NAMALWA (cell line): Measurements from ENCODE around the gene SDK1.

ENCODE experiments used
- DNase-seq: peaks from one replicate; pipeline ENCODE4 v3.0.0-alpha.2; 2015; ENCODE audit warnings: low spot score

Gene SDK1

DNA sequence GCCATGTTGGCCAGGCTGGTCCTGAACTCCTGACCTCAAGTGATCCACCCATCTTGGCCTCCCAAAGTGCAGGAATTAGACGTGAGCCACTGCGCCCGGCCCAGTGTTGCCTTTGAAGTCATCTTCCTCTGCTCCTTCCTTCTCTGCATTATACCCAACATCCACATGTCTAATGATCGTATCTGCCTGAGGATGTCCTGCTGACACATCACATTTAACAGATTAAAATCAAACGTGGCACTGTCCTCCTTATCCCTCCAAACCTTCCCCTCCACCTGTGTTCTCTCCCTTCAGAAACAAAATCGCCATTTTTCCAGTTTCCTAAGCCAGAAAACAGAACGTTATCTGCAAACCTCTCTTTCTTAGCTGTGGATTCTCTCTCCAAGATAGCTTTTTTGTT lies 8.4 kb upstream of the SDK1 start:
- no peak for DNase-seq

DNA sequence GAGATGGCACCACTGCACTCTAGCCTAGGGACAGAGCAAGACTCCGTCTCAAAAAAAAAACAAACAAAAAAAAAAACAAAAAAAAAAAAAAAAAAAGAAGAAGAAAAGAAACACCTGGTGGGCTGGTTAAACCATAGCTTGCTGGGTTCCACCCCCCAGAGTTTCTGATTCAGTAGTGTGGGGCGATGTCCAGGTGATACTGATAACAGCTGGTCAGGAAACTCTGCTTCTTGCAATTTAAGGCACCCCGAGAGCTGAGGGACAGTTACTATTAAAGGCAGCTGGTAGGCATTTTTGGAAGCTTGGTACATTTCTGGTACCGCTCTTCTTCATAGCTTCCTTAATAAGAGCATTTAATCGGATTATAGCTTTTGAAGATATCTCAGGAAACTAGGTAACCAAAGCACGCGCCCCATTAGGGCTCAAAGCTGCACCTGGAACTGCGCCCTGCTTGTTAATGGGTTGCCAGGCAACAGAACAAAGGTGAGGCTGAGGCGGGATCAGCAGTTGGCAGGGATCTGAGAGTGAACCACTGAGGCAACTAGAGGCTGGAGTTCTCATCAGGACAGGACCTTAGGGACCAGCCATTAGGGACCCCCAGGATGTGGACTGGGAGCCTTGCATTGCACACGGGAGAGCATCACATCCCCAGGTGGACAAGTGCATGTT lies 6.5 kb upstream of the SDK1 start:
- DNase-seq: no peak

DNA sequence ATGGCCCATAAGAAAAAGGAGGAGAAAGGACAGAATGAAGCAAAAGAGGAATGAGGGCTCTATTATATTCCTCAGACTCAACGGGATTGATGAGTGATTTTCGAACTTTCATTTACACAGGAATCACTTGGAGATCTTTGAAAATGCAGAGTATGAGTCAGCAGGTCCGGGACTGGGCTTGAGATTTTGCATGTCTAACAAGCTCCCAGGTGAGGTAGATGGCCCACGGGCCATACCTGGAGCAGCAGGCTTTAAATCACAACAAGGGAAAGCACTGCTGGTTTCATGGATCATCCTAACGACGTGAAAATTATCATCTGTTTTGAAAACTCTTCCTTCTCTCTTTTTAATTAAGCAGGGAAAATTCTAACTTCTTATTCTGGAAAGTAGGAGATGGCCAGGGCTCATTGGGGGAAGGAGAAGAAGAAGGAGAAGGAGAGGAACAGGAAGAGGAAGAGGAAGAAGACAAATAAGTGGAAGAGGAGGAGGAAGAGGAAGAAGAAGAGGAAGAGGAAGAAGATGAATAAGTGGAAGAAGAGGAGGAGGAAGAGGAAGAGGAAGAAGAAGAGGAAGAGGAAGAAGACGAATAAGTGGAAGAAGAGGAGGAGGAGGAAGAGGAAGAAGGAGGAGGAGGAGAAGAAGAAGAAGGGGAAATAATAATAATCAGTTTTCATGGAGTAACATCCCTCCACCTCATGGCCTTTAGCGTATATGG lies 3.8 kb upstream of the SDK1 start:
- no peak for DNase-seq

DNA sequence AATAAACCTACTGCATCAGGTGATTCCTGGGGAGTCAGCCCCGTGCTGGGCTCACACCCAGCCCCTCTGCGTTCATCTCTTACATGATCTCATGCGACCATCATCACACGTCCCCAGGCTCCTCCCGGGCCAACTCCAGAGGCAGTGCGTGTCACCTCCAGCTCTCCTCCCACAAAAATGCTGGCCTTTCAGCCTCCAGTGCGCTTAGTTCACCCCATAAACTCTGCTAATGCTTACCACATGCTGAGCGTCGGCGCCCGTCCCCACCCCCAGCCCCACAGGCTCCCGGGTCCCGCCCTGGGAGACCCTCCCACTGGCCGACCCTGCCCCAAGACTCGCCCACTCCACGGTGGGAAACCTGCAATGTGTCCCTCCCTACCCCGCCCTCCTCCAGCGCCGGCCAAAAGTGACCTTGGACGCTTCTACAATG lies 816 bp upstream of the SDK1 start:
- DNase-seq: no peak

DNA sequence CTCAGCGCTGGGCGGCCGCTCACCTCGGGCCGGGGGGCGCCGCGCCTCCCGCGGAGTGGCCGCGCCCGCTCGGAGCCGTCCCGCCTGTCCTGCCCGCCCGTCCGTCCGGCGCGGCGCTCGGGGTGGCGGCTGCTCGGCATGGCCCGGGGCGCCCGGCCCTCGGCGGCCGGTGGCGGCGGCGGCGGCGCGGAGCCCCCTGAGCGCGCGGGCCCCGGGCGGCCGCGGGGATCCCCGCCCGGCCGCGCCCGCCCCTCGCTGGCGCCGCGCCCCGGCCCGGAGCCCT lies 338 bp downstream of the SDK1 start:
- no peak for DNase-seq

DNA sequence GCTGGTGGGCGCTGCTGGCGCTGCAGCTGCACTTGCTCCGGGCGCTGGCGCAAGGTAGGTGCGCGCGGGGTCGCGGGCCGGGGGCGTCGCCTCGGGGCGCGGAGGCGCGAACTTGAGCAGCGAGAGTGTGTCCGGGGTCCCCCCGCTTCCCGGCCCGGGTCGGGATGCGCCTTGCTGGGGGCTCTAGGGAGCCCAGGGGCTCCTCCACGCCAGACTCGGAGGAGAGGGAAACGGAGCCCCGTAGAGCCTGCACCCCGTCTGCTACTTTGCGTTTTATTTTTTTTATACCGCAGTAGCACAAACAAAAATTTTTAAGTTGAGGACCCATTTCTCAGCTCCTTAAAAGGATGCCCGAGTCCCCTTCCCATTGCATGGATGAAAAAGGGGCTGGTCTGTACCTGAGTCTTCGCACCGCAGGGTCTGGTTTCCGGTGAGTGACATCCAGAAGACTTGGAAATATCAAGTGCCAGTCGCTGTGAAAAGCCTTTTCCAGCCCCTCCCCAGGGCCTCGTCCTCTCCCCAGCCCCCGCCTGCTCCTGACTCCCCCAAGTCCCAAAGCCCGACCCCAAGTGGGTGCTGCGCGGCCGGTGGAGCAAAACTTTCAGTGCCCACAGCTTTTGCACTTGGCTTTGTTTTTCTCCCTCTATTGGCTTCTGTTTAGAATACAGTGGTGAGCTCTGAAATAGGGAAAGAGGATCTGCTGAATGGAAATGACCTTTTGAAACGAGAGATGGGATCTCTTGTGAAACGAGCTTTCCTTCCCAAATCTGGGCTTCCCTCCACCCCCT lies 973 bp downstream of the SDK1 start:
- DNase-seq: no peak

DNA sequence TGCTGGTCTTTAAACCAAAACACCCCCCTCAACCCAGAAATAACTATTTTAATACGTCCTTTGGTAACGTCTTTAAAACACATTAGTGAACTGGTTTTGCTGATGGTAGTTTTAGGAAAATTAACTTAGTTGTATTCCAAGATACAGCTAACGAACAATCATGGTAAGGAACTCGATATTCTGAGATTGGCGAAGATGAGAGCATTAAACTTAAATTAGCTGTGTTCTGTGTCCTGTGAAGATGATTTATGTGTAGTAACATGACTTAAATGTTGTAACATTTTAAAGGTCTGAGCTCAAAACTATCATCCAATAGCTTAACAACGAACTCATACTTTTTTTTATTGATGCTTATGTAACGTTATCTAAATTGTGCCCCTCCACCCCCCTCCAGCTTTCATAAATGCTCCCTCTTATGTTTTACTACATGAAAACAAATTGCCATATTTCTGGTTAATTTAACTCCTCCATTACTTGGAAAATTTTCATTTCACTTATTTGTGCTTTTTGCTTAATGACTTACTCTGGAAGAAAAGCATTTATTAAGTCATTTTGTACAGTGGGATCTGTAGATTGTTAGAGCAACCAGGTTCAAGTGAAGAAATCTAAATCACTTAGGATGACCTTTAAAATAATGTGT lies 1.7 kb downstream of the SDK1 start:
- DNase-seq: no peak

DNA sequence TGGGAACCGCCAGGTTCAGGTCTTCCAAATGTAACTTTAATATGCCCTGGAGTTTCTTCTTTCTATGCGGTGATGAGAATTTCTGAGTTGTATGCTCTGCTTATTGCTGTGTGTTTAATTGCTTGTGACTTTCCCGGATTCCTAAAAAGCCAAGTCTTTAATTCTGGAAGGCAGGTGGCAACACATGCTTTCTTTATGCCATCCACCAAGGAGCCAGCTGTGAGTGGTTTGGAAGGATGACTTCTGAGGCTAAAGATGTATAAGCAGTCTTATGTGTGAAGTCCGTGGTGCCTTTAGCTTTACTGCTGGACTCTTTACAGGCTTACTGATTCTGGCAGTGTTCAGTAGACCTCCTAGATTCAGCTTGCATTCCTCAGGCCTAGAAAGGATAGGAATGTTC lies 3.1 kb downstream of the SDK1 start:
- DNase-seq: no peak

DNA sequence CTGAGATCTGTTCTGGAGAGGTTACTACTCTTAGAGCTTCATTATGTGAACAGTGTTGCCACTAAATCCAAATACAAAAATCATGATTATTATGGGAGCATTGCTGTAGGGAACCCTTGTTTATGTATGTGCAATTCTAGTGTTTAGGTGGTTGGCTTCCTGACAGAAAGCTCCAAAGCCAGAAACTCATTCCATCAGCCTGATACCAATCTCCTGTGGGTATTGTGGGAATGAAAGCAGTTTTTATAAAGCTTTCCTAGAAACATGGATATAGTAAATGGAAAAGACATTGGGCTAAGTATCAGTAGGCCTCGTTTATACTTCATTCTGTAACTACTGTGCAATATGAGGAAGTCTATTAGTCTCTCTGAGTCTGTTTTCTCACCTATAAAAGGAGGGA lies 6.4 kb downstream of the SDK1 start:
- no peak for DNase-seq

DNA sequence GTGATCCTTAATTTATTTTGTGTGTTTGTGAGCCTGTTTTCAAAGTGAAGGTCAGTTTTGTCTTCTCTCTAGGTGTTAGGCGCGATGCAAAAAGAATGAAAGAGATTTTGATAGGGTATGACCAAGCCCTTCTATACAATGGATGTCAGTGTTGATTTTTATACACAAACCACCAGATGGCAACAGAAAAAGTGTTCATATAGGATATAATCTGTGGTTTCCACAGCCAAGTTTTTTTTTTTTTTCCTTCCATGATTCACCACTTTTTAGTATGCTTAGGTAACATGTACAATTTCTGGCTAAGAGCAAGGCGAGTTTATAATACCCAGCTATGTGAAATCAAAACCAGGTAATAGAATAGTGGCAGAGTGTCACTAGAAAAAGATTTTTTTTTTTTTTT lies 8.1 kb downstream of the SDK1 start:
- no peak for DNase-seq

DNA sequence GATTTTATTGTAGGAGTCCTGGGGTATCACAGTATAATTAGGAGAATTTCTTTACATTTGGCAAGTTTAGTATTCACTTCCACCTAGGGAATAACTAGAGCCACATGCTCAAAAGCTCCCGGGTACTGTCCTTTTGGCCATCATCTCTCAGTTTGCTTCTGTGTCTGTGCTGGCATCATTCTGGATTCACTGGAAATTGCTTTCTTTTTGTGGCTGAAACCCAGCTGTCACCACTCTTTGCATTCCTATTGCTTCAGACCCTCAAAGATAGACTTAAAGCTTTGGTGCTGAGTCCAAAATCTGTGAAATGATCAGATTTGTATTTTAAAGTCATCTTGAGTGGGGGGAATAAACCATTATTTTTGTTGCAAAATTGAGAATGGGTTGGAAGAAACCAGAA lies 8.9 kb downstream of the SDK1 start:
- no peak for DNase-seq

DNA sequence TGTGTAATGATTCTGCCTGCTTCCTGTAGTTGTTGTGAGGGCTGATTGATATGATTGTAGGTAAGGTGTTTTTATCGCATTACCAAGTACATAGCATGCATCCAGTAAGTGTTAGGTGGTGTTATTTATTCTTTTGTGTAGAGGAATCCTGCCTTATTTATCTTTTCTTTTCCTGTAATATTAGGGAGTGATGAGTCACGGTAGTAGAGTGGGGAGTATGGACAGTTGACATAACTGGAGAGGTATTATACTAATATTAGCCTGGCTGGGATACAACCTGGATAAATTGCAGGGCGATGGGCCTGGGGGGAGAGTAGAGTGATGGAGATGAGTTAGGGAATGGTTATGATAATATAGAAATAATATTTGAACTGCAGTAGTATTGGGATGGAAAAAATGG lies 9.8 kb downstream of the SDK1 start:
- DNase-seq: no peak

DNA sequence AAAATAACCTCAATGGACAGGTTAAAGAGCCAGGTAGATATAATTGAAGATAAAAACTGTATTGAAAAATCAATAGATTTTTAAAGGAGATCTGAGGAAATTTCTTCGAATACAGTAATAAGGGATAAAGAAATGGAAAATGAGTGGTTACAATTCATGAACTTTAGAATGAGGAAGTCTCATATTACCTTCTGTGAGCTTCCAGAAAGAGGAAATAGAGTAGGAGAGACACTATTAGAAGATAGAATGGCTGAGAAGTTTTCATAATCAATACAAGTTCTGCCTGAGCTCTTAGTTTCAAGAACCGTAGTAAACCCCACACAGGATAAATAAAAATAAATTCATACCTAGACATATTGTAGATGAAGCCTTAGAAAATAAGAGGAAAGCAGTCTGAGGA lies 11.5 kb downstream of the SDK1 start:
- no peak for DNase-seq

DNA sequence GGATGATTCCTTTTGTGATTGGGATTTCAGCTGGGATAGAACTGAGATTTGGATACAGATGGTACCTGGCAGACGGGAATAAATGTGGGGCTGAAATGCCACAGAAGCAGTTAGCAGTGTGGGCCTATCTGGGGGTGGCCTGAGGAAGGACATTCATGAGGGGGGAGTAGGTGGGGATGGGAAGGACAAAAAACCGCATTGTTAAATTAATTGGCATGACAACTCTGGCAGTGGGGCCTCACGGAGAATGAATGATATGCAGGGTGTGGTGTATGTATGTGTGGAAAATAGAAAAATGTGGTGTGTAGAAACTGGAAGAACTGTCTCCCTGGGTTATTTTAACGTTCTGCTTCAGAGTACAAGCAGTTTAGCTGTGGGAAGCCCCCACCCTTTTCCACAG lies 17.8 kb downstream of the SDK1 start:
- DNase-seq: no peak

DNA sequence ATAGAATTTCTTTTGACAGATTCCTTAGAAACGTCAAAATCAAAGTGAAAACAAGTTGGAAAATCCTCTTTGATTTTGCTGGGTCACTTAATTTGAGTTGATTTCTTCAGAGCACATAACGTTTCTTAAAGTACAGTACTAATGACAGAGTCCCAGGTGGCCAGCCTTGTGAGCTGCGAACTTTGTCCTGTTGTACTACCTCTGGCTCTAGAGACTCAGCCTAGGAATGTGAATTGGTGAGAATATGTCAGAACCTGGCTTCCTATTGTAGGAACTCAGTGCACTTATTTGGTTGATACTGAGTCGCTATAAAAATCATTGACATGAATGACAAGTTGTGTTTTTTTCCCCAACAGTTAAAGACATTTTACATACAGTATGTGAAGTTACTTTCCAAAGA lies 20.2 kb downstream of the SDK1 start:
- DNase-seq: no peak

DNA sequence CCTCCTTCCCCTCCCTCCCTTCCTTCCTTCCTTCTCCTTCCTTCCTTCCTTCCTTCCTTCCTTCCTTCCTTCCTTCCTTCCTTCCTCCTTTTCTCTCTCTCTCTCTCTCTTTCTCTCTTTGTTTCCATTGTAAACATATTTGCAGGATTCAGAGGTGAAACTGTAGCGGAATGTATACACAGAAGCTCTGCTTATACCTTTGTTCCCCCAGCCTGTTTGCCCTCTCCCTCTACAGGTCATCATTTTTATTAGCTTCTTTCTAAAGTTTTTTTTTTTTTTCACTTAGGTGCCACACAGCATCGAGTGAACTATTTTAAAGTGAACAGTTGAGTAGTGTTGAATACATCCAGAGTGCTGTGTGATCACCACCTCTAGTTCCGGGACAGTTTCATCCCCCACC lies 20.7 kb downstream of the SDK1 start:
- DNase-seq: no peak

DNA sequence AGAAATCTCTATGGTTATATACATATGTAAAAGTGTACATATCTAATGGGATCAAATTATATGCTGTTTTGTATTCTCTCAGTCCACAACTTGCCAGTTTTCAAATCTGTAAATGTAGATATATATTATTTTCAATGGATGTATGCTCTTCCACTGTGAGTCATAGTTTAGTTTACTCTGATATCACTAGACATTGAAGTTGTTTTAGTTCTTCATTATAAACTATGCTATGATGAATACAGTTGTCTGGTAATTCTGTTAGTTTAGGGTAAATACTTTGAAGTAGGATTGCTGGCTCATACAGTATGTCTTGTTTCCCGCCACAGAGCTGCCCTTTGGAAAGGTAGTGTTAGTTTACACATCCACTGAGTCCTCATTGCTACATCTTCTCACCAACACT lies 25.2 kb downstream of the SDK1 start:
- DNase-seq: no peak

DNA sequence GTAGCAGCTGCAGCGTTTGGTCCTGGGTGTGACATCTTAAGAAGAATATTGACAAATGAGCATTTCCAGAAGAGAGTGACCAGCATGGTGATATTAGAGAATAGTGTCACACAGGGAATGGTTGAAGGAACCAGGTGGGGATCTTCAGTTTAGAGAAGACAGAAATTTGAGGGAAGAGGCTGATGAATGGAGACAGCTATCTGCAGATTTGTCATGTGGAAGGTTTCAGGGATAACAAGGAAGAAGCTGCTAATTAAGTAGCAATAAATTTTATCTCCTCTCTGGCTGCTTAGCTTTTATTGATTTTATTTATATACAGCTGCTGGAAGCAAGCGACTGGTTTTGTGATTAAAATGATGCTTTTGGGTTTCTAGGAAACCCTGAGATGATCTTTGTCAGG lies 26.0 kb downstream of the SDK1 start:
- DNase-seq: no peak

DNA sequence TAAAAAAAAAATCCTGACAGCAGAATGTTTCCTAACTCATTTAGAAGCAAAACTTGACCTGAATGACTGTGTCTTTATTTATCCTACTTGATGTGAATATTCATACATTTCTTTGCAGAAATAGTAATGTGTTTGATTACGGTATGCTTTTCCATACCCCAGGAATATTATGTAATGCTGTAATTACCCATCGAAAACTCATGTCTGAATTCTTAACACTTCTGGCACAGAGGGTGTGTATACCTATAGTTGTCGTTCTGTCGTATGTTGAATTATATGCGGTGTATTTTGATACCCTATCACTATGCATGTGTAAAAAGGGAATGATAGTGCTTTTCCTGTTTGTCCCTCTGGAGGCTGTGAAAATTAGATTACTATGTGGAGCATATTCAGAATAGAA lies 26.6 kb downstream of the SDK1 start:
- no peak for DNase-seq

DNA sequence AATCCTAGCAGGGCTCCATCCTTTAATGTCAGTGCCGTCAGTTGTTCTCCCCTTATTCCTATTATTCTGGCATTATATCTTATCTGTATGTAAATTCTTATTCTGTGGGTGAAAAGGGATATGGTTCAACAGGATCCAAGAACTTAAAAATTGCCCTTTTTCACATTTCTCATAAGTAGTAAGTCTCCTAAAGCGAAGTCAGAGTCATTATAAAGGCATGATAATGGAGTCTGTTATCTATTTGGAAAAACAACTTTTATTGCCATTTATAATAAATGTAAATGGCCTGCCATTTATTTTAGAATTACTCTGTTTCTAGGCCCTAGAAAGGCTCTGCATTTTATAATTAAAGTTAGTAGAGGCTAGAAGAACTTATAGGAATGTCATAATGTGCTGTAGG lies 31.3 kb downstream of the SDK1 start:
- DNase-seq: no peak

DNA sequence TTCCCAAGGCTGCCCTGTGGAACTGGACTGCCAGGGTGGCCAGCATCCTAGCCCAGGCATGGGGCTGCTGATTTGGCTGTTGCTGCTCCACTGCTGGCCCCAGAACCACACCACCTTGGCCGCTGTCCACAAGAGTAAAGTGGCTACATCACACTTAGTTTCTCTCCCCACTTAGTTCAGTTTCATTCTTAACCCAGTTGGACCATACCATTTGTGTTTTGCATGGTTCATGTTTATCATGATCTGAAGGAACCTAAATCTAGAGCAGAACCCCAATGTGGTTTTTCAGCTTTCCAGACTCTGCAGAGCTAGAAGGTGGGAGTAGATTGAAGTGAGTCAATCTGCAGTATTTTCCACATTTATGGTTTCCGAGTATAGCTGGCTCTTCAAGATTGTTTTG lies 32.8 kb downstream of the SDK1 start:
- no peak for DNase-seq

DNA sequence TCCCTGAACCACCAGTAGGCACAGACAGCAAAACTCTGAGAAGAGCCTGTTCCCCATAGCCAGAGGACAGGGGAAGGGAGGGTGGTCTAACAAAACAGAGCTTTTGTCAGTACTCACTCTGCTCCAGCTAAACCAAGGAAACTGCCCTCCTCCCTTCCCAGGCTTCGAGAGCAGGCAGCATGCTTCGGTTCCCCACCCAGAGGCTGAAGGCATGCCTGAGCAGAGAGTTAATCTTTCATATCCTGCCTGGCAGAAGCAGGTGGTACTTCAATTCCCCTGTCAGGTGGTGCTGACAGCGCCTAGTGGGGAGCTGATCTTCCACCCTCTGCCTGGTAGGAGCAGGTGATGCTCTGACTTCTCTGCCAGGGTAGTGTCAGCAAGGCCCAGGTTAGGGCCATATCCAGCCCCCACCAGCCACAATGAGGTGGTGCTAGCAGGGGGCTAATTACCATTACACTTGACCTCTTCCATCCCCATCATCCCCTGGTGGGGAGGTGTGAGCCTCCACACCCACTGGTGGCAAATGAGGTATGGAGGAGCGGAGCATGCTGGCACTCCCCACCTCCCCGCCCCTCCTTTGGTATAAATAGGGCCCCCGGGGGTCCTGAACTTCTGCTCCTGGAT lies 35.1 kb downstream of the SDK1 start:
- DNase-seq: no peak

DNA sequence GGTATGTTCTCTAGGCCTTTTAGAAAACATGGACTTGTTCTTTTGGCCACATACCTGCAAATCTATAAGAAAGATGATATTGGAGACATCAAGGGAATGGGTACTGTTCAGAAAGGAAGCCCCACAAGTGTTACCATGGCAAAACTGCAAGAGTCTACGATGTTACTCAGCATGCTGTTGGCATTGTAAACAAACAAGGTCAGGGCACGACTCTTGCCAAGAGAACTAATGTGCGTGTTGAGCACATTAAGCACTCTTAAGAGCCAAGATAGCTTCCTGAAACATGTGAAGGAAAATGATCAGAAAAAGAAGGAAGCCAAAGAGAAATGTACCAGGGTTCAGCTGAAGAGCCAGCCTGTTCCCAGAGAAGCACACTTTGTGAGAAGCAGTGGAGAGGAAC lies 37.1 kb downstream of the SDK1 start:
- no peak for DNase-seq
